GM19025 (cell line): ENCODE results near the gene CXCR5.

Experiments used
- ATAC-seq: cut with Tn5 transposase; IDR thresholded peaks from one replicate; pipeline ENCODE4 v1.9.1; 2021; ENCODE audit warnings: mild to moderate bottlenecking, low read depth, moderate library complexity; ENCODE audit not compliant: unreplicated experiment

CXCR5 gene

DNA sequence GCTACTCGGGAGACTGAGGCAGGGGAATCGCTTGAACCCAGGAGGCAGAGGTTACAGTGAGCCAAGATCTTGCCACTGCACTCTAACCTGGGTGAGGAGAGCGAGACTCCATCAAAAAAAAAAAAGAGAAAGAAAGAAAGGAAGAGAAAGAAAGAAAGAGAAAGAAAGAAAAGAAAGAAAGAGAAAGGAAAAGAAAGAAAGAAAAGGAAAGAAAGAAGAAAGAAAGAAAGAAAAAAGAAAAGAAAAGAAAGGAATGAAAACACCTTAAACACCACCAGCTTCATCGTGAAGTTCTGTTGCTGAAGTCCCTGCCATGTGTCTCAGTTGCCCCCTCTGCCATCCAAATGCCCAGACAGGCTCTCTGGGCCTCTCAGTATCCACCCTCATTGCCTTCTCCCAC is 9.9 kb upstream of the CXCR5 start:
- no peak for ATAC-seq

- no peak for ATAC-seq
Measured at GRCh38 chr11:118876286-118876685, 7.4 kb upstream of the CXCR5 start.

GRCh38 chr11:118877487-118878162 is 6.1 kb upstream of the CXCR5 start:
- ATAC-seq, result no peak

DNA sequence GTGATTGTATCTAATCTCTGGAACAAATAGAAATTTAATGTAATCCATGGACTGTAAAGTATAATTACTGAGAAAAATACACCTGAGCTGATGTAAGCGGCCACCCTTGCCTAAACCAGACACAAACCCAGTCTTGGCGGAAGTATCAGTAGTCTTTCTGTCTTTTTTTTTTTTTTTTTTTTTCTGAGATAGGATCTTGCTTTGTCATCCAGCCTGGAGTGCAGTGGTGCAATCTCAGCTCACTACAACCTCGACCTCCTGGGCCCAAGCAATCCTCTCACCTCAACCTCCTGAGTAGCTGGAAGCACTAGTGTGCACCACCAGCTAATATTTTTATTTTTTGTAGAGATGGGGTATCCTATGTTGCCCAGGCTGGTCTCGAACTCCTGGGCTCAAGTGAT is 5.5 kb upstream of the CXCR5 start:
- no peak for ATAC-seq

DNA sequence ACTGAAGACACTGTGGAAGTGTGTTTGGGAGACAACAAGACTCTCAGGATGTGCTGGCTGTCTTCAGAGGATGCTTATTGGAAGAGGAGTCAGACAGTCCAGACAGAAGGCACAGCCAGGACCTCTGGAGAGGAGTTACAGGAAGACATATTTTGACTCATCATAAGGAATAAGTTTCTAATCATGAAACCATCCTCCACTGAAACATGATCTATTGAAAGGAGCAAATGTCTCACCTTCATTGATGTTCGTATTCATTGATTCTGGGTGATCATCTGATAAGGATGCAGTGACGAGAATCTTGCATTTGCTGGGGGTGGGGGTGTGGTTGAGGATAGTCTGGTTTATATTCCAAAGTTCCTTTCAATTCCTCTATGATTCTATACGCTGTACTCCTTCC is 2.5 kb upstream of the CXCR5 start:
- ATAC-seq, result no peak

DNA sequence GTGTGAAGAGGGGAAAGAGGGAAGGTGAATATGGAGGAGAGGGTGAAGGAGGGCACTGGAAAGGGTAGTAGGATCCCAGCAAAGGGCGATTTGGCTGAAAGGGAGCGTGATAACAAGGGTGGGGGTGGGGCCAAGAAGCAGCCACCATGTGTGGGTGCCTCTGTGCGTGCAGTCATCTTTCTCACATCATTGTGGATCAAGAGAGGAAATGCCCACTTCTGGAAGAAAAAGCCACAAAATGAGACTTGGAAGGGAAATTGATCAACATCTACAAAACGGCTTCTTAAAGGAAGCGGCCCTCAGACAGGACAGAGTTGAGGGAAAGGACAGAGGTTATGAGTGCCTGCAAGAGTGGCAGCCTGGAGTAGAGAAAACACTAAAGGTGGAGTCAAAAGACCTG is 1.2 kb upstream of the CXCR5 start:
- no peak for ATAC-seq

- no peak for ATAC-seq
Measured at GRCh38 chr11:118883004-118883367, 706 bp upstream of the CXCR5 start.

DNA sequence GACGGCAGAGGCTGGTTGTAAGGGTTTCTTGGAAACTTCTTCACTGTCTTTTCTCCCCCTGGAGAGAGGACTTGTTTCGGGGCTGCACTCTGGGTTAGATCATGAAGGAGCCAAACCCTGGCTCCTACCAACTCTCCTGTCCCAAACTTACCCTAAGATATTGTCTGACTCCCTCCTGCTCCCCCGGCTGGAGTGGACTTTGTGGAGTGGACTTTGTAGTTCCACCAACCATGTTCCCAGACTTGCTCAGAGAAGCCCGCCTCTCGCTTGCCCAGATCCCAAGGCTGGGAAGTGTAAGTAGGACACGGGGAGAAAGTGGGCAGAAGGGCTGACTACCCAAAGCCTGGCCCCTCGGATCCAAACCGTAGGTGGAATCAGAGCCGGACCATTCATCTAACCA is 1.2 kb downstream of the CXCR5 start:
- no peak for ATAC-seq

DNA sequence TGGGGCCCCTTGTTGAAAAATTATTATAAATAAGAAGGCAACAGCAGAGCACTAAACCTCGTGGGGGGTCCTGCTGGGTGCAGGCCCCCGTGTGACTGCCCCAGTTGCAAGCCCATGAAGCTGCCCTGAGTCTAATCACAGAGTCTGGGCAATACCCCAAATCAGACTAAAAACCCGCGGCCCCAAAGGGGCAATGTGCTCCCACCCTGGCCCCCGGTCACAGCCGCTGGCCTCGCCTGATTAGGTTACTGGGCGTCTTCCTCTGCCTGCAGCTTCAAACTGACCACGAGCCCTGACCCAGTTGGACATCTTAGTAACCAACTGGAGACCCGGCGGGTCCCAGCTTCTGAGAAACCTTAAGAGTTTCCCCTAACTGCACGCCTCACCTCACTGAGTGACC is 1.6 kb downstream of the CXCR5 start:
- no peak for ATAC-seq

DNA sequence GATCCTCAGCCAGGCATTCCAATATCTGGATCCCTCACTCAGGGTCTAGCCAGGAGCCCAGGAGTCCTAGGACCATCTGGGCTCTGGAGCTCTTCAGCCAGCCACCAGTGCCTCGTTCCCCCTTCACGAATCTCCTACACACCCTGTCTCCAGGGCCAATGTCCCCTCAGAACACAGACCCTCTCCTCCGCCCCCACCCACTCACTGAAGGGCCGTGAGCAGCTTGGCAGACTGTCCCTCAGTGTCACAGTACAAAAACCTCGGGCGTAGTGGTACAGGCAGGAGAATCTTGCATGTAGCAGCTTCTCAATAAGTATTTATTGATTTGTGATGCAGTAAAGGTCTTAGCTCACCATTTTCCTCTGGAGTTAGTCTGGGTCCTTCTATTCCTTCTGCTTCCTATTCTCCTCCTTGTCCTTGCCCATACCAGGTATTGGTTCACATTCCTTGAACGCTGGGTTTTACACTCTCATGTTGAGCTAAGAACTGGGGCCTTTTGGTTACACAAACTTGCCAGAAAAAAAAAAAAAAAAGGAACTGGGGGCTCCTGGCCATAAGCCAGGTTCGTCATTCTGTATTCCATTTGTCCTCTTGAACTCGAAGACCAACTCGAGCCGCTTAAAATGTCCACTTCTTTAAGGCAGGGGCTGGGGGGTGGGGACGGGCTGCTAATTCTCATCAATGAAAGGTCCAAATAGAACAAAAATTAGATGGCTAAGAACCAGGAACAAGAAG is 2.3 kb downstream of the CXCR5 start:
- ATAC-seq, result no peak

- peak; percentile 42 for ATAC-seq
Measured at GRCh38 chr11:118886681-118887111, 3.0 kb downstream of the CXCR5 start.

- no peak for ATAC-seq
Measured at GRCh38 chr11:118887206-118887605, 3.5 kb downstream of the CXCR5 start.

DNA sequence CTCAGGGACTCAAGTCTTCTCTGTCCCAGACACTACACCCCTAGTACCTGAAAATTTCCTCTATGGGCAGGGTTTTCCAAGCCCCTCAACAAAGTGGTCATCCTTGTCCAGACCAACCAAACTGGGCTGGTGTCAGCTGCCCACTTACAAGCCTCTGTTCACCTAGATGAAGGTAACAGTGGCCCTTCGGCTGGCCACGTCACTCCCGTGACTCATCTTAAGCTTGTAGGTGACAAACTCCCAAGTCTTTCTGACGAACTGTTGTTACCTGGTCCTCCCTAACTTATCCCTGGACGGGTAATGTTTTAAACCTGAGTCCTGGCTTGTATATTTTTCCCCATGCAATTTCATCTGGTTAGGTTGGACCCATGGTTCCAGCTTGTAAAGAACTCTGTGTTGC is 4.7 kb downstream of the CXCR5 start:
- ATAC-seq, result no peak

DNA sequence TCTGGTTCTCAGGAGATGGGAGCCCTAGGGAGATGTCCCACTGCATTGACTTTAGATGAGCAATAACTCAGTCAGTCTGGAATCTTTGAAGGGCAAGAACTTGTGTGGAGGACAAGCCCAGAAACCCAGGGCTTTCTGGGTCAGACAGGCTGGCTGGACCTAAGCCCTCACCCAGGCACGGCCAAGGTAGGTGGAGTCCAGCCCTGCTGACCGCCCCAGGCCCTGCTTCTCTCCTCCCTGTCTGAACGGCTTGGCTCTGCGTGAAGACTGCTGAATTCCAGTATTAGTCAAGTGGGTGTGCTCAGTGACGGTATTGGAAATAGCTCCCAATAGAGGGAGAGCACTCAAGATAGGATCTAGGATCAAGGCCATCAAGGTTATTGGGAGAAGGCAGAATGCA is 6.1 kb downstream of the CXCR5 start:
- no peak for ATAC-seq

DNA sequence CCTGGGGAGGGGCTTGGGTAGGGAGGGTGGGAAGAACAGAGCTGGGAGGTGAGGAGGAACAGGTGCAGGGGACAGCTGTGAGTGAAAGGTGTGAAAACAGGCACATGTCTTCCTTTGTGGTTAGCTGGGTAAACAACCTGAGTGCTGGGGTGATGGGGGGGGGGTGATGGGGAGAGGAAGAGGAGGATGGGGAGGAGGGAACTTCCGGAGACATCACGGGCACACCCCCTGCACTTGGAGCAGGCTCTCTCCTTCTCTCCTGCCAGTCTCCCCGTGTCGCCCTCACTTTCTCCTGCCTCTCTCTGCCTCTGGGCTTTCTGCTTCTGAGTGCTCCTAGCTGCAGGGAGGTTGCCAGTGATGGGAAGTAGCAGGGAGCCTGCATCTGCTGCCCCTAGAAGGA is 8.8 kb downstream of the CXCR5 start:
- ATAC-seq, result no peak

- no peak for ATAC-seq
Measured at GRCh38 chr11:118892964-118893363, 9.3 kb downstream of the CXCR5 start.

- ATAC-seq, result no peak
Measured at GRCh38 chr11:118893662-118894061, 10.0 kb downstream of the CXCR5 start.

DNA sequence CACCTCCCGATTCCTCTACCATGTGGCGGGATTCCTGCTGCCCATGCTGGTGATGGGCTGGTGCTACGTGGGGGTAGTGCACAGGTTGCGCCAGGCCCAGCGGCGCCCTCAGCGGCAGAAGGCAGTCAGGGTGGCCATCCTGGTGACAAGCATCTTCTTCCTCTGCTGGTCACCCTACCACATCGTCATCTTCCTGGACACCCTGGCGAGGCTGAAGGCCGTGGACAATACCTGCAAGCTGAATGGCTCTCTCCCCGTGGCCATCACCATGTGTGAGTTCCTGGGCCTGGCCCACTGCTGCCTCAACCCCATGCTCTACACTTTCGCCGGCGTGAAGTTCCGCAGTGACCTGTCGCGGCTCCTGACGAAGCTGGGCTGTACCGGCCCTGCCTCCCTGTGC is 10.5 kb downstream of the CXCR5 start:
- ATAC-seq, result no peak

DNA sequence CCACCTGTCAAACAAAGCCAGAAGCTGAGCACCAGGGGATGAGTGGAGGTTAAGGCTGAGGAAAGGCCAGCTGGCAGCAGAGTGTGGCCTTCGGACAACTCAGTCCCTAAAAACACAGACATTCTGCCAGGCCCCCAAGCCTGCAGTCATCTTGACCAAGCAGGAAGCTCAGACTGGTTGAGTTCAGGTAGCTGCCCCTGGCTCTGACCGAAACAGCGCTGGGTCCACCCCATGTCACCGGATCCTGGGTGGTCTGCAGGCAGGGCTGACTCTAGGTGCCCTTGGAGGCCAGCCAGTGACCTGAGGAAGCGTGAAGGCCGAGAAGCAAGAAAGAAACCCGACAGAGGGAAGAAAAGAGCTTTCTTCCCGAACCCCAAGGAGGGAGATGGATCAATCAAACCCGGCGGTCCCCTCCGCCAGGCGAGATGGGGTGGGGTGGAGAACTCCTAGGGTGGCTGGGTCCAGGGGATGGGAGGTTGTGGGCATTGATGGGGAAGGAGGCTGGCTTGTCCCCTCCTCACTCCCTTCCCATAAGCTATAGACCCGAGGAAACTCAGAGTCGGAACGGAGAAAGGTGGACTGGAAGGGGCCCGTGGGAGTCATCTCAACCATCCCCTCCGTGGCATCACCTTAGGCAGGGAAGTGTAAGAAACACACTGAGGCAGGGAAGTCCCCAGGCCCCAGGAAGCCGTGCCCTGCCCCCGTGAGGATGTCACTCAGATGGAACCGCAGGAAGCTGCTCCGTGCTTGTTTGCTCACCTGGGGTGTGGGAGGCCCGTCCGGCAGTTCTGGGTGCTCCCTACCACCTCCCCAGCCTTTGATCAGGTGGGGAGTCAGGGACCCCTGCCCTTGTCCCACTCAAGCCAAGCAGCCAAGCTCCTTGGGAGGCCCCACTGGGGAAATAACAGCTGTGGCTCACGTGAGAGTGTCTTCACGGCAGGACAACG is 11.7 kb downstream of the CXCR5 start:
- no peak for ATAC-seq

DNA sequence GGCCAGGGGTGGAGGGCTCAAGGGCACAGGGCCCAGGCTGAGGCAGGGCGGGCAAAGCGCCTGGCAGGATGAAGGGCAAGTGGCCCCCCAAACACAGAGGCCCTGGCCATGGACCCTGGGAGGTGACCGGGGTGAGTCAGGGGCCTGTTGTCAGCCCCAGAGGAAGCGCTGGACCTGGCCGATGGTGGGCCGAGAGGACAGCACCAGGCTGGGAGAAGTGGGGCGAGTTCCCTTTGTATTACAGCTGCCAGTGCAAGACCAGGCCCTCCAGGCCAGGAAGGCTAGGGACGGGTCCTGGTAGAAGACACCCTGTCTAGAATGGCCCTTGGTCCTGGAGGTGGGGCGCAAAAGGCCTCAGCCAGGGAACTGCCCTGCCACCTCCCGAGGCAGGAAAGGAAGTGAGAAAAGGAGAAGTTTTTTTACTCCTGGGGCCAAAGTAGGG is 12.8 kb downstream of the CXCR5 start:
- no peak for ATAC-seq

DNA sequence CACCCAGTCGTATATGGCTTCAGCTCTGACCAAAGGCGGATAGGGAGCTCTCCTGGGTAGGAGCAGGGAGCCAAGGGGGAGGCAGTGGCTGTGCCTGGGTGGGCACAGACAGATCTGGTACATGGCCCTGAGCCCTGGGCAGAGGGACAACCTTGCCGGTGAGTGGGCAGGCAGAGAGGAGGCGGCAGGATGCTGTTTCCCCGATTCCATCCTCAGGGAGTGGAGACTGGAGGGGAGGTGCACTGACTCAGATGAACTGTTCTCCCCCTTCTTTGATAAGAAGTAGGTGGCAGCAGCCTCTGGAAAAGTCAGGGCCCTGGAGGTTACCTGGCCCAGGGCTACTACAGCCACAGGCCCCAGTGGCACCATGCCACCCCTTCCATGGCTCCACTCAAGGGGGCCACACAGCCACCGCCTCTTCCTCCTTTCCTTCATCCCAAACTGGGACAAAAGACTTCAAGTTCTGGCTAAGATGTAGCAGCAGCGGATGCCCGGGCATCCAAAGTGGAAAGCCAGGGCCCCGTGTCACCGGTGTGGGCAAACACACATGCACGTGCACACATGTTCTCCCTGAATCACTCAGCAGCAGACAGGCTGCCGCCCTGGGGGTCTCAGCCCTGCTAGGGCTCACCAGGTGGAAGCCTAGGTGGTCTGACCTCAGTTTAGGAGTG is 13.4 kb downstream of the CXCR5 start:
- ATAC-seq, result no peak
